Esophagus (tissue), 2 donors: Measurements from ENCODE around the gene DES. TPM values are rescaled to one million over a fixed set of nuclear protein-coding genes. Genes with fewer than 3 reads are reported as not detected.

Experiments used
- H3K27ac ChIP-seq, 2 donors: one replicate each; pipeline ENCODE4 v1.5.1; 2013; ENCODE audit warnings: low read depth in 2 of 2, mild to moderate bottlenecking in 2 of 2, inconsistent platforms in 1 of 2, low read length in 1 of 2, moderate library complexity in 1 of 2
- H3K27me3 ChIP-seq, 2 donors: one replicate each; pipeline ENCODE4 v1.6.1; 2013; ENCODE audit warnings: low read length in 2 of 2, control low read depth in 1 of 2, mild to moderate bottlenecking in 1 of 2; ENCODE audit not compliant: insufficient read depth in 2 of 2, control insufficient read depth in 1 of 2
- H3K36me3 ChIP-seq, 2 donors: one replicate each; pipeline ENCODE4 v1.6.1; 2013; ENCODE audit warnings: low read length in 1 of 2; ENCODE audit not compliant: control insufficient read depth in 2 of 2, insufficient read depth in 2 of 2
- H3K4me1 ChIP-seq, 2 donors: one replicate each; pipeline ENCODE4 v1.6.1; 2013; ENCODE audit warnings: low read length in 1 of 2; ENCODE audit not compliant: control insufficient read depth in 2 of 2, insufficient read depth in 2 of 2
- H3K4me3 ChIP-seq, 2 donors: one replicate each; pipeline ENCODE4 v1.5.1; 2013; ENCODE audit warnings: low read length in 2 of 2, mild to moderate bottlenecking in 2 of 2, low read depth in 1 of 2, moderate library complexity in 1 of 2
- H3K9me3 ChIP-seq, 2 donors: one replicate each; pipeline ENCODE4 v1.6.1; 2013; ENCODE audit warnings: mild to moderate bottlenecking in 2 of 2, low read depth in 1 of 2, low read length in 1 of 2, moderate library complexity in 1 of 2; ENCODE audit not compliant: control insufficient read depth in 2 of 2, insufficient read depth in 1 of 2
- WGBS, 2 donors: extraction: QIAGEN DNeasy Blood & Tissue Kit; methylation state at CpG; one replicate each; pipeline ENCODE4 v1.1.7; 2013; 5-methylcytosine and 5-hydroxymethylcytosine counted together
- polyA plus RNA-seq, 2 donors: library from polyadenylated mRNA; stranded (reverse); fragments of 200-250 nt; gene quantifications; one replicate each; pipeline ENCODE4 v1.2.3, GENCODE V29; 2013
- donor health status: healthy with polysubstance abuse.
- donor health status: Bipolar disorder and iron deficiency.

Gene DES
- 100 to 1,000 TPM; 672 to 686 TPM for polyA plus RNA-seq

DNA sequence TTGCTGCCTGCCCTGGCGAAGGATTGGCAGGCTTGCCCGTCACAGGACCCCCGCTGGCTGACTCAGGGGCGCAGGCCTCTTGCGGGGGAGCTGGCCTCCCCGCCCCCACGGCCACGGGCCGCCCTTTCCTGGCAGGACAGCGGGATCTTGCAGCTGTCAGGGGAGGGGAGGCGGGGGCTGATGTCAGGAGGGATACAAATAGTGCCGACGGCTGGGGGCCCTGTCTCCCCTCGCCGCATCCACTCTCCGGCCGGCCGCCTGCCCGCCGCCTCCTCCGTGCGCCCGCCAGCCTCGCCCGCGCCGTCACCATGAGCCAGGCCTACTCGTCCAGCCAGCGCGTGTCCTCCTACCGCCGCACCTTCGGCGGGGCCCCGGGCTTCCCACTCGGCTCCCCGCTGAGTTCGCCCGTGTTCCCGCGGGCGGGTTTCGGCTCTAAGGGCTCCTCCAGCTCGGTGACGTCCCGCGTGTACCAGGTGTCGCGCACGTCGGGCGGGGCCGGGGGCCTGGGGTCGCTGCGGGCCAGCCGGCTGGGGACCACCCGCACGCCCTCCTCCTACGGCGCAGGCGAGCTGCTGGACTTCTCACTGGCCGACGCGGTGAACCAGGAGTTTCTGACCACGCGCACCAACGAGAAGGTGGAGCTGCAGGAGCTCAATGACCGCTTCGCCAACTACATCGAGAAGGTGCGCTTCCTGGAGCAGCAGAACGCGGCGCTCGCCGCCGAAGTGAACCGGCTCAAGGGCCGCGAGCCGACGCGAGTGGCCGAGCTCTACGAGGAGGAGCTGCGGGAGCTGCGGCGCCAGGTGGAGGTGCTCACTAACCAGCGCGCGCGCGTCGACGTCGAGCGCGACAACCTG lies at the start of gene DES:
Gene DES, plus strand, starts transcription at position 223 of the 857 bp plus-strand sequence. Its CDS starts 86 bp downstream, at position 309.
- H3K36me3 ChIP-seq = no peaks in the 10 kb centered on the region
- H3K27ac ChIP-seq = peak within 1 kb of the TSS; percentile 66 to 82
- H3K9me3 ChIP-seq = no peaks in the 10 kb centered on the region
- 11 to 12% methylated on average over 77 to 98 of the region's 98 CpGs for WGBS, 2 donors
- peak within 1 kb of the TSS; percentile 39 to 40 for H3K4me3 ChIP-seq
- peaks cover 4 to 5% of the 10 kb centered on the region in 2 donors for H3K4me1 ChIP-seq
- no peaks in the 10 kb centered on the region for H3K27me3 ChIP-seq

DNA sequence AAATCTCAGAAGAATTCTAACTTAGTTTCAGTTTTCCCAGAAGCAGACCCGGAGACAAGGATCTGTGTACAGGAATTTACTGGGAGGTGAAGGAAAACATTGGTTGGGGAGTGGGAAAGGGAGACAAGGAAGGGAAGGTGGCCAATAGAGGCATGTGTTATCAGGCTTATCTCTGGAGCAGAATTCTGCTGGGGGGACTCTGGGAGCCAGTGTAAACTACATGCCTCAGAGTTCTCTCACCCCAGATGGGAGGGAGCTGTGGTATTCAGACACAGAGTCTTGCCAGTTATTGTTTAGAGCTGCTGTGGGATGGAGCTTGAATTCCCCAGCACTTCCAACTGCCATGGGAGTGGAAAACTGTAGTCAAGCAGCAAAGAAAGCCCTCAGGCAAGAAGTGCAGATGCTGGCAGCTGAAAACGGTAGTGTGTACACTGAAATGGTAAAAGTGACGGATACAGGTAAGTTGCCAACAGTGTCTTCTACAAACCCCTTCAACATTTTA lies 49.4 kb upstream of the DES start:
- H3K27ac ChIP-seq = no peak overlapping the region
- H3K27me3 ChIP-seq = no peaks in the 10 kb centered on the region
- H3K4me1 ChIP-seq = peaks cover 0 to 3% of the 10 kb centered on the region in 2 donors
- no peaks in the 10 kb centered on the region for H3K9me3 ChIP-seq
- H3K4me3 ChIP-seq = no peak overlapping the region
- 30 to 42% methylated on average over 3 of the region's 3 CpGs for WGBS, 2 donors
- peaks cover 3% of the 10 kb centered on the region in 2 donors for H3K36me3 ChIP-seq

DNA sequence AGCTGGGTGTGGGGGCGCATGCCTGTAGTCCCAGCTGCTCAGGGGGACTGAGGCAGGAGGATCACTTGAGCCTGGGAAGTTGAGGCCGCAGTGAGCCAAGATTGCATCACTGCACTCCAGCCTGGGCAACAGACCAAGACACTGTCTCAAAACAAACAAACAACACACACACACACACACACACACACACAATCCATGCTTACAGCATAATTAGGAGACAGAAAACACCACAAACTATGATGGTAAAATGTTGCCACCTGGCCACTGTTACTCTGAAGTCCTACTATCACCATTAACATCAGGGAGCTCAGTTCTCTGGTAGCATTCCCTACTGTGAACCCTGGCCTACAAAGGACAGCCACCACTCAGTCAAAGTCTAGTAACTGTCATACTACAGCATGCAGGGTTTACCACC lies 48.7 kb upstream of the DES start:
- Histone ChIP-seq H3K27me3 (no peaks in the 10 kb centered on the region), H3K36me3 (peaks cover 4 to 8% of the 10 kb centered on the region in 2 donors), H3K4me1 (peaks cover 0 to 3% of the 10 kb centered on the region in 2 donors), H3K27ac (no peak overlapping the region), H3K4me3 (no peak overlapping the region), H3K9me3 (no peaks in the 10 kb centered on the region)
- WGBS, 2 donors = 21 to 30% methylated on average over 2 of the region's 2 CpGs

DNA sequence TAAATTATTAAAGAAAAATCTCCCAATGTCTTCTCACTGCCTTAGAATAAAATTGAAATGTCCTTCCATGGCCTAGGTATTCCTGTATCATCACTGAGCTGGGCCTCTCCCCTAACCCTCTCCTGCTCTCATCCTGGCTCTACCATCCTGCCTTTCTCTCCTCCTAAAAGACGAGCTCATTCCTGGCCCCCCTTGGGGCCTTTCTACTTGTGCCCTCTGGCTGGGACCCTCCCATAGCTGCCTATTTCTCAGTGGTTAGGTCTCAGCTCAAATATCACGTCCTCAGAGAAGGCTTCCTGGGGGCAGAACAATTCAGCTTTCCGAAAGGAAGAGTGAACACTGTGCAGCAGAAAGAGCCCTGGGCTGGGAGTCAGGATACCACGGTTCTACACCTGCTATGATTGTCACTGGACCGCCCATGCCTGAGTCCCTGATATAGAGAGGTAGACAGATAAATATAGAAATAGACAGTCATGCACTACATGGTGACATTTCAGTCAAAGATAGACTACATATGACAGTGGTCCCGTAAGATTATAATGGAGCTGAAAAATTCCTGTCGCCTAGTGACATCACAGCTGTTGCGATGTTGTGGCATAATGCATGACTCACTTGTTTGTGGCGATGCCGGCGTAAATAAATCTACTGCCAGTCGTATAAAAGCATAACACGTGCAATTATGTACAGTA lies 39.9 kb upstream of the DES start:
- no peak overlapping the region for H3K4me3 ChIP-seq
- H3K4me1 ChIP-seq = no peaks in the 10 kb centered on the region
- peaks cover 23 to 35% of the 10 kb centered on the region in 2 donors for H3K36me3 ChIP-seq
- H3K27ac ChIP-seq = no peak overlapping the region
- H3K27me3 ChIP-seq = no peaks in the 10 kb centered on the region
- WGBS, 2 donors = 93 to 94% methylated on average over 13 of the region's 13 CpGs
- H3K9me3 ChIP-seq = no peaks in the 10 kb centered on the region

DNA sequence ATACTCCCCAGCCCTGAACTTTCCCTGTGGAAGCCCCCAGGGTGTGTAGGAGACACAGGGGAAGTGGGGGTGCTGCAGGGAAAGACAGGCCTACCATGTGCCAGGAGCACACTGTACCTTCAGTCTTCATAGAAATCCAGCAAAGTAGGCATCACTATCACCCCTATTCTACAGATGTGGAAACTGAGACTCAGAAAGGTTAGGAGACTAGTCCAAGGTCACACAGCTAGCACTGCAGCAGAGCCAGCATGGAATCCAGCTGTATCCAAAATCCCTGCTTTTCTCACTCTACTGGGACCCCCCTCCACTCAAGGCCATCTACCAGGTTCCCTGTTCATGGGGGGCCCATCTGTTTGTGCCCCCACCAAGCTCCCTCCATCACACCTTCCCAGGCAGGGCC lies 37.3 kb upstream of the DES start:
- H3K27ac ChIP-seq = no peak overlapping the region
- peaks cover 11 to 47% of the 10 kb centered on the region in 2 donors for H3K36me3 ChIP-seq
- no peak overlapping the region for H3K4me3 ChIP-seq
- H3K9me3 ChIP-seq = no peaks in the 10 kb centered on the region
- no peaks in the 10 kb centered on the region for H3K4me1 ChIP-seq
- no peaks in the 10 kb centered on the region for H3K27me3 ChIP-seq

DNA sequence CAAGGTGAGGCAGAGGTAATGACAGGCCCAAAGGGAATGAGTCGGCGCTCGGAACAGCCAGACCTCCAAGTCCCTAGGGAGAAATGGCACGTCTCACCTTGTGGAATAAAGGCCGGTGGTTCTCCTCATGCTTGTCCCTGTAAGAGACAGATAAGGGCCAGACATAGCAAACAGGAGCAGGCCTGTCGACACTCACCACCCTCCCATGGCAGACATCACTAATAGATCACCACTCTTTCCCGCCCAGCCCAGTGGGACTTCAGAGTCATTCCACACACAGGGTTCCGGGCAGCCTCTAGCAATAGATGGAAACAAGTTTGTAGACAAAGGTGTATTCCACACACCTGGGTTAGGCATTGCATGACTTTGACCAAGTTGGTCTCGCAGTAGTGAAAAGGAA lies 36.7 kb upstream of the DES start:
- 88 to 89% methylated on average over 9 of the region's 9 CpGs for WGBS, 2 donors
- H3K4me1 ChIP-seq = peaks cover under 1% of the 10 kb centered on the region in 2 donors
- H3K27ac ChIP-seq = no peak overlapping the region
- H3K4me3 ChIP-seq = no peak overlapping the region
- H3K36me3 ChIP-seq = peaks cover 14 to 51% of the 10 kb centered on the region in 2 donors
- no peaks in the 10 kb centered on the region for H3K9me3 ChIP-seq
- no peaks in the 10 kb centered on the region for H3K27me3 ChIP-seq

DNA sequence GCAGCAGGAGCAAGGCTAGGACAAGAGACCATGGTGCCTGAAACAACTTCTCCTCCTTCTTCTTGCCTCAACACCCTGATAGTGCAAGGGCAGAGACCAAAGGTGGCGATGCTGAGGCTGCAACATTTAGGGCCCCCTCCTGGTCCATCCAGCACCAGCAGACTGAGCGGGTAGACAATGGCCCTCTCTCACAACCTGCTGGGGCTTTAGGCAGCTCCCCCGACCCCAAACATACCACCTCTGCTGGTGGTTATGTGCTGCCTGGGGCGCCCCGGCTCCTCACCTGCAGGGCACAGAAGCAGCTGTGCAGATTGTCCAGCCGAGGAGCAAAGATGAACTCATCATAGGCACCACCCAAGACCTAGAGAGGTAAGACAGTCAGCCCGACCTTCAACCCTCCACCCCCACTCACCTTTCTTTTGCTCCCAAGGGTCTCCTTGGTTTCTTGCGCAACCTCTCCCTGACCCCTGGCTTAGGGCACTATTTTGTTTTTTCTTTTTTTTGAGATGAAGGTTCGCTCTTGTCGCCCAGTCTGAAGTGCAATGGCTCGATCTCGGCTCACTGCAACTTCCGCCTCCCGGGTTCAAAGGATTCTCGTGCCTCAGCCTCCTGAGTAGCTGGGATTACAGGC lies 34.0 kb upstream of the DES start:
- Histone ChIP-seq H3K36me3 (peaks cover 14 to 48% of the 10 kb centered on the region in 2 donors), H3K4me3 (no peak overlapping the region)
- 87 to 88% methylated on average over 15 of the region's 15 CpGs for WGBS, 2 donors

DNA sequence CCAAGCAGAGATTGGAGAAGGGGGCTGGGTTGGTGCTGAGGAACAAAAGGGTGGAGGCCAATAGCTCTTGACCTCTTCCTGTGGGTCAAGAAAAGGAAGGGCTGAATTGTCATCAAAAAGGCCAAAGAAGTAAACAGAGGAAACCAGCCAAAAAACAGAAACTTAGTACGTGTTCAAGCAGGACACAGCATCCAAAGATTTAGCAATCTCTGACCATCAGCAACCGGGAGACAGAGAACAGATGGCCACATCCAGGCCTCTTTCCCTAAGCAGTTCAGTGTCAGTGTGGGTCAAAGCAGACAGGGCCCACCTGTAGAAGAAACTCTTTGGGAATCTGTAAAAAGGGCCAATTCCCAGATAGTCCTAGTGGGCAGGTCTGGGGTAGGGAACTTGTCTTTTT lies 33.3 kb upstream of the DES start:
- Histone ChIP-seq H3K9me3 (no peaks in the 10 kb centered on the region), H3K4me3 (no peak overlapping the region), H3K27ac (no peak overlapping the region), H3K4me1 (peaks cover 4 to 6% of the 10 kb centered on the region in 2 donors), H3K27me3 (no peaks in the 10 kb centered on the region), H3K36me3 (peaks cover 14 to 48% of the 10 kb centered on the region in 2 donors)
- WGBS, 2 donors = 71% methylated on average over 2 of the region's 2 CpGs

More for the DNA sequence above, 34.0 kb upstream of the DES start:
- Histone ChIP-seq H3K27me3 (no peaks in the 10 kb centered on the region), H3K4me1 (peaks cover 4 to 6% of the 10 kb centered on the region in 2 donors), H3K9me3 (no peaks in the 10 kb centered on the region), H3K27ac (no peak overlapping the region)

DNA sequence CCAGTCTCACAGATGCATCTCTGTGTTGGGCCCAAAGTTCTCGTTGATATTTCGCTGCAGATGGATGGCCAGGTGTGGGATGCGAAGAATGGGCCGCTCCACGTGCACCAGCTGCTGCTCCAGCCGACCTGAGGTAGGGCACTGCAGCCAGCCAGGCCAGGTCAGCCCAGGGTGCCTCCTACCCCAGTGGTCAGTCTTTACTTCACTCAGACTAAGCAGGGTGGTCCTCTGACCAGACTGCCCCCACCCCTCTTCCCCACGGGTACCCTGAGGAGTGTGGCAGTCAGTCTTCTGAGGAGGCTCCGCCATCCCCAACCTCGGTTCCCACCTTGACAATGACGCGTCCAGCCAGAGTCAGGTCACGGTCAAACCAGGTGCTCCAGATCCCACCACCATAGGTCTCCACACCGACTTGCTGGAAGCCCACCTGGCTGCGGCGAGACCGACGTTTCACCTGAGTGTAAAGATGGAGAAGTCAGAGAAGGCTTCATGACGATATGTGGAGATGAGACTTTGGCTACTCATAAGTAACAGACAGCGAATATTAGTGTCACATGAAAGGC lies 32.1 kb upstream of the DES start:
- H3K9me3 ChIP-seq = no peaks in the 10 kb centered on the region
- no peaks in the 10 kb centered on the region for H3K27me3 ChIP-seq
- 94 to 96% methylated on average over 19 of the region's 19 CpGs for whole genome bisulfite sequencing, 2 donors
- H3K4me3 ChIP-seq = no peak overlapping the region
- peaks cover 4 to 6% of the 10 kb centered on the region in 2 donors for H3K4me1 ChIP-seq
- H3K27ac ChIP-seq = no peak overlapping the region
- H3K36me3 ChIP-seq = peaks cover 11 to 42% of the 10 kb centered on the region in 2 donors
